ENCODE results near the gene MED9.

Gene MED9

DNA sequence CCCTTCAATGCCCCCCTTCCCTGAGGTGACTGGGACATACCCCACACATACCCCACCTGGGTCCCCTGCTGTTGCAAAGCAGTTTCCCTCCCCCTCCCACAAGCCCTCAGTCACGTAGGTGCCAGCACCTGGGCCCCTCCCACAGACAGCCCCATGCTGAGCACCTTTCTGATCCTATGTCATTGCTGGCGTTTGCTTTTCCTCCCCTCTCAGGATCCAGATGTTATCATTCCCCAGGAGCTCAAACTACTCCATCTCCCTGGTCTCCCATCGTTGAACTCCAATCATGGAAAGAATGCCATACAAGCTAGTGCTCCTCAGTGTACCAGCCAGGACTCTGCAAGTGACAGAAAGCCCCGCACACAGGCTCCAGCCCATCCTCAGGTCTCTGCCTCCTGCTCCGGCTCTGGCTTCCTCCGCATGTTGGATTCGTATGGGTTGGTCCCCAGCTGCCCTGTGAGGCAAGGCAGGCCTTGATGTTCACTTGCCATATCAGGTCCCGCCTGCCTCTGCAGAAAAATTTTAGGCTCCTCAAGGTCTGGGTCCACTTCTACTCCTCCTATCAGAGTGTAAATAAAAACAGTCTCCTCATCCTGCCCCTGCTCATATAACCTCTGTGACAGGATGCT lies 31.4 kb upstream of the MED9 start:
- H4K8ac ChIP-seq (ENCODE audit: low read depth, low read length), result no peak overlapping the region
- H3K14ac ChIP-seq (ENCODE audit: low read length), result no peak overlapping the region
- no peak overlapping the region for H3K18ac ChIP-seq (ENCODE audit: low read length)
- no peak overlapping the region for H3K27ac ChIP-seq (replicated peaks; ENCODE audit: low read length)
- H3K23ac ChIP-seq (ENCODE audit: low read depth, low read length, poor library complexity), result no peak overlapping the region
- H4K91ac ChIP-seq (ENCODE audit: low read depth, low read length, poor library complexity), result no peak overlapping the region
- peaks cover 2 to 5% of the 10 kb centered on the region in 2 donors for H3K4me1 ChIP-seq (ENCODE audit: control insufficient read depth in 2 of 2, insufficient read depth in 1 of 2, low read depth in 1 of 2, low read length in 2 of 2)
- peaks cover 0 to 7% (median 0%) of the 10 kb centered on the region in 3 experiments for H3K27me3 ChIP-seq (ENCODE audit: control insufficient read depth in 3 of 3, insufficient read depth in 3 of 3, low read depth in 1 of 3, low read length in 3 of 3)
- no peak overlapping the region for H3K9ac ChIP-seq (ENCODE audit: low read depth, low read length, poor library complexity)
- H3K4me2 ChIP-seq (ENCODE audit: insufficient read depth, low read length, poor library complexity, severe bottlenecking), result no peak overlapping the region
- no CpG with 5 or more reads among the region's 8 CpGs for WGBS, 2 donors (ENCODE audit: extremely low coverage in 2 of 2, insufficient read length in 2 of 2, insufficient replicate concordance in 1 of 2)
- no peak overlapping the region for H2AFZ ChIP-seq (ENCODE audit: low read length)
- DNase-seq (ENCODE audit: low spot score), result no peak
- peak overlapping the region; percentile 41 for H2AK5ac ChIP-seq (ENCODE audit: low read depth, low read length)
- no peak overlapping the region for H3K4me3 ChIP-seq (ENCODE audit: low read length in 2 of 2)
- H2BK120ac ChIP-seq (ENCODE audit: low read depth, low read length), result no peak overlapping the region
- no peak overlapping the region for H2BK12ac ChIP-seq (ENCODE audit: low read length)
- no peak overlapping the region for H3K4ac ChIP-seq (ENCODE audit: low read length)
- H2BK5ac ChIP-seq (ENCODE audit: low read length), result no peak overlapping the region
- H2BK15ac ChIP-seq (ENCODE audit: low read length), result no peak overlapping the region
- no peaks in the 10 kb centered on the region for H3K79me1 ChIP-seq (ENCODE audit: low read depth, low read length)
- no peaks in the 10 kb centered on the region for H3K36me3 ChIP-seq (replicated peaks in 1 of 2; ENCODE audit: control insufficient read depth in 2 of 2, insufficient read depth in 2 of 2, low read length in 2 of 2)
- peaks cover 2 to 5% of the 10 kb centered on the region in 2 donors for H3K9me3 ChIP-seq (replicated peaks in 1 of 2; ENCODE audit: control insufficient read depth in 2 of 2, insufficient read depth in 1 of 2, low read depth in 1 of 2, low read length in 2 of 2)

DNA sequence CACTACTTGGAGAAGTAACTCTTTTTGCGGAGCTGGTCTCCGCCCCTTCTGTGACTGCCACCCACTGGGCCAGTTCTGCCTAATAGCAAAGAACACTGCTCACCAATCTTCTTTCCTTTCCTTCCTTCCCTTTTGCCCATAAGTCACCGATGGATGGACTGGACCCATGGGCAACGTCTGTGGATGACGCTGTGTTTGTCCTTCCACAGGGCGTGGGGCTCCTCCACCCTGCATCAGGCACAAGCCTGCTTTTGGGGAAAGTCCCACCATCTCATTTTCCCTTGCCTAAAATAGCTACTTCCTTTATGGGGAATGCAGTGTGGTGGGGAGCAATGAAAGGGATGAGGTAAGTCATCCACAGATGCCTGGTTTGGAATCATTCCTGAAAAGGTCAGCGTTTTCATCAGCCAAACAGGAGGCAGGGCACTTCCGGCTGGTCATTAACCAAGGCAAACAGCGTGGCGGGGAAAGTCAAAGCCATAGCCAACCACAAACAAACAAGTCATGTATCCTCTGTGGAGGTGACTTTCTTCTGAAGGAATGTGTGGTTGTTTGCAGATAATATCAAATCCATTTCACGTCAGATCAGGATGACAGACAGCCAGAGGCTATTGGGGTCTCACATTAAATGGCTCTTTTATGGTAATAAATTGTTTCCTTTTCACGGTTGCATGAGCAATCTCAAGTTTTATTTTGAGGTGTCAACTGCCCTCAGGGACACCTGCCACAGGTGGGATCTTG lies 30.7 kb upstream of the MED9 start:
- Histone ChIP-seq H2BK12ac (ENCODE audit: low read length) (no peak overlapping the region), H3K9me3 (replicated peaks in 1 of 2; ENCODE audit: control insufficient read depth in 2 of 2, insufficient read depth in 1 of 2, low read depth in 1 of 2, low read length in 2 of 2) (peaks cover 2 to 5% of the 10 kb centered on the region in 2 donors), H3K4me2 (ENCODE audit: insufficient read depth, low read length, poor library complexity, severe bottlenecking) (no peak overlapping the region), H2BK120ac (ENCODE audit: low read depth, low read length) (no peak overlapping the region), H3K9ac (ENCODE audit: low read depth, low read length, poor library complexity) (no peak overlapping the region), H4K8ac (ENCODE audit: low read depth, low read length) (no peak overlapping the region), H3K79me1 (ENCODE audit: low read depth, low read length) (no peaks in the 10 kb centered on the region), H3K4me1 (ENCODE audit: control insufficient read depth in 2 of 2, insufficient read depth in 1 of 2, low read depth in 1 of 2, low read length in 2 of 2) (peaks cover 2 to 5% of the 10 kb centered on the region in 2 donors), H3K4ac (ENCODE audit: low read length) (no peak overlapping the region), H2AFZ (ENCODE audit: low read length) (peak overlapping the region; percentile 16), H3K36me3 (replicated peaks in 1 of 2; ENCODE audit: control insufficient read depth in 2 of 2, insufficient read depth in 2 of 2, low read length in 2 of 2) (no peaks in the 10 kb centered on the region), H2BK5ac (ENCODE audit: low read length) (no peak overlapping the region), H3K18ac (ENCODE audit: low read length) (no peak overlapping the region), H4K91ac (ENCODE audit: low read depth, low read length, poor library complexity) (no peak overlapping the region), H3K23ac (ENCODE audit: low read depth, low read length, poor library complexity) (no peak overlapping the region), H3K14ac (ENCODE audit: low read length) (no peak overlapping the region), H2AK5ac (ENCODE audit: low read depth, low read length) (no peak overlapping the region), H3K27ac (replicated peaks; ENCODE audit: low read length) (no peak overlapping the region), H3K4me3 (ENCODE audit: low read length in 2 of 2) (no peak overlapping the region), H2BK15ac (ENCODE audit: low read length) (no peak overlapping the region), H3K27me3 (ENCODE audit: control insufficient read depth in 3 of 3, insufficient read depth in 3 of 3, low read depth in 1 of 3, low read length in 3 of 3) (peaks cover 0 to 12% (median 0%) of the 10 kb centered on the region in 3 experiments)
- DNase-seq (ENCODE audit: low spot score), result no peak
- WGBS, 2 donors (ENCODE audit: extremely low coverage in 2 of 2, insufficient read length in 2 of 2, insufficient replicate concordance in 1 of 2), result no CpG with 5 or more reads among the region's 12 CpGs

DNA sequence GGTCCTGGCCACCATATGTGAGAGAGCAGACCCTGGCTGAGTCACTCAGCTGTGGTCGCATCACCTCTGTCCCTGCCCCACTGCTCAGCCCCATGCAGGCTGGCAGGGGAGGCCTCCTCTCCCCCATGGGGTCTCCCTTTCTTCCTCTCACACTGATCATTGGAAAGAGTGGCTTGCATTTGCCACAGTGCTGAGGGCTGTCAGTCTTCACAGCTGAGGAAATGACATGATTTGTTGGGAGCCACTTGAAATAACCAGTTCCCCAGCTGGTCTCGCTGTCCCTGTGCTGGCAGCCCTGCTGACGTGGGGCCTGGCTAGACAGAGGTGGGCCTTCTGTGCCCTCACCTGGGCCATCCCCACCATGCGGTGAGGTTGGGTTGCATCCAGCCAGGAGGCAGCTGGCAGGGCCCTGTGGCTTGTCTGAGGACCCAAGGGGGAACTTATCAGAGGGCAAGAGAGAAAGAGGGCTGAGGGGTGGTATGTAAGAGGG lies 30.1 kb upstream of the MED9 start:
- H2BK5ac ChIP-seq (ENCODE audit: low read length), result no peak overlapping the region
- no peak overlapping the region for H2BK15ac ChIP-seq (ENCODE audit: low read length)
- no peak overlapping the region for H3K23ac ChIP-seq (ENCODE audit: low read depth, low read length, poor library complexity)
- H2BK120ac ChIP-seq (ENCODE audit: low read depth, low read length), result no peak overlapping the region
- H3K9me3 ChIP-seq (replicated peaks in 1 of 2; ENCODE audit: control insufficient read depth in 2 of 2, insufficient read depth in 1 of 2, low read depth in 1 of 2, low read length in 2 of 2), result peaks cover 2 to 5% of the 10 kb centered on the region in 2 donors
- WGBS, 2 donors (ENCODE audit: extremely low coverage in 2 of 2, insufficient read length in 2 of 2, insufficient replicate concordance in 1 of 2), result no CpG with 5 or more reads among the region's 4 CpGs
- H2AFZ ChIP-seq (ENCODE audit: low read length), result no peak overlapping the region
- H3K4ac ChIP-seq (ENCODE audit: low read length), result no peak overlapping the region
- no peak overlapping the region for H2BK12ac ChIP-seq (ENCODE audit: low read length)
- no peaks in the 10 kb centered on the region for H3K79me1 ChIP-seq (ENCODE audit: low read depth, low read length)
- H4K91ac ChIP-seq (ENCODE audit: low read depth, low read length, poor library complexity), result no peak overlapping the region
- no peak overlapping the region for H3K4me3 ChIP-seq (ENCODE audit: low read length in 2 of 2)
- no peak for DNase-seq (ENCODE audit: low spot score)
- H3K18ac ChIP-seq (ENCODE audit: low read length), result peak overlapping the region; percentile 15
- H3K27ac ChIP-seq (replicated peaks; ENCODE audit: low read length), result no peak overlapping the region
- H3K27me3 ChIP-seq (ENCODE audit: control insufficient read depth in 3 of 3, insufficient read depth in 3 of 3, low read depth in 1 of 3, low read length in 3 of 3), result peaks cover 0 to 12% (median 0%) of the 10 kb centered on the region in 3 experiments
- H3K4me1 ChIP-seq (ENCODE audit: control insufficient read depth in 2 of 2, insufficient read depth in 1 of 2, low read depth in 1 of 2, low read length in 2 of 2), result peaks cover 2 to 3% of the 10 kb centered on the region in 2 donors
- H3K14ac ChIP-seq (ENCODE audit: low read length), result no peak overlapping the region
- no peaks in the 10 kb centered on the region for H3K36me3 ChIP-seq (replicated peaks in 1 of 2; ENCODE audit: control insufficient read depth in 2 of 2, insufficient read depth in 2 of 2, low read length in 2 of 2)
- no peak overlapping the region for H2AK5ac ChIP-seq (ENCODE audit: low read depth, low read length)
- no peak overlapping the region for H3K9ac ChIP-seq (ENCODE audit: low read depth, low read length, poor library complexity)
- H4K8ac ChIP-seq (ENCODE audit: low read depth, low read length), result no peak overlapping the region
- no peak overlapping the region for H3K4me2 ChIP-seq (ENCODE audit: insufficient read depth, low read length, poor library complexity, severe bottlenecking)

DNA sequence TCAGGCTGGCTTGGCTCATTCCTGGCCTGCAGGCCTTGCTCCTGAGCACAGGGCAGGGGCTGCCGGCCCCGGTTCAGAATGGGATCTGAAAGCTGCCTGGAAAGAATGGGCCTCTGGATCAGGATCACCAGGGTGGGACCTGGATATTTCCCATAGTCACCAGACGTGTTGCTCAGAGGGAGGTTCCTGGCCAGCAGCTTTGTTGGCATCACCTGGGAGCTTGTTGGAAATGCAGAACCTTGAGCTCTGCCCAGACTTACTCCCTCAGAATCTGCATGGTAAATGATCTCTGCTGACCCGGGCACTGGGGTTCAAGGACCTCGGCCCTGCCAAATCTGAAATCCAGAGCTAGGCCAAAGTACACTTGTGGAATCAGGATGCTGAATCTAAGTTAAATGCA lies 29.5 kb upstream of the MED9 start:
- Histone ChIP-seq H4K8ac (ENCODE audit: low read depth, low read length) (no peak overlapping the region), H3K9me3 (replicated peaks in 1 of 2; ENCODE audit: control insufficient read depth in 2 of 2, insufficient read depth in 1 of 2, low read depth in 1 of 2, low read length in 2 of 2) (peaks cover 2 to 5% of the 10 kb centered on the region in 2 donors), H3K79me1 (ENCODE audit: low read depth, low read length) (no peaks in the 10 kb centered on the region), H2AFZ (ENCODE audit: low read length) (no peak overlapping the region), H2BK12ac (ENCODE audit: low read length) (no peak overlapping the region), H3K4ac (ENCODE audit: low read length) (no peak overlapping the region), H3K4me1 (ENCODE audit: control insufficient read depth in 2 of 2, insufficient read depth in 1 of 2, low read depth in 1 of 2, low read length in 2 of 2) (peaks cover 2 to 3% of the 10 kb centered on the region in 2 donors), H3K27me3 (ENCODE audit: control insufficient read depth in 3 of 3, insufficient read depth in 3 of 3, low read depth in 1 of 3, low read length in 3 of 3) (peaks cover 0 to 12% (median 0%) of the 10 kb centered on the region in 3 experiments), H3K4me2 (ENCODE audit: insufficient read depth, low read length, poor library complexity, severe bottlenecking) (no peak overlapping the region), H2AK5ac (ENCODE audit: low read depth, low read length) (no peak overlapping the region), H3K36me3 (replicated peaks in 1 of 2; ENCODE audit: control insufficient read depth in 2 of 2, insufficient read depth in 2 of 2, low read length in 2 of 2) (no peaks in the 10 kb centered on the region), H2BK5ac (ENCODE audit: low read length) (no peak overlapping the region), H2BK15ac (ENCODE audit: low read length) (no peak overlapping the region), H3K14ac (ENCODE audit: low read length) (no peak overlapping the region), H3K4me3 (ENCODE audit: low read length in 2 of 2) (no peak overlapping the region), H3K27ac (replicated peaks; ENCODE audit: low read length) (no peak overlapping the region), H3K23ac (ENCODE audit: low read depth, low read length, poor library complexity) (no peak overlapping the region), H4K91ac (ENCODE audit: low read depth, low read length, poor library complexity) (no peak overlapping the region), H2BK120ac (ENCODE audit: low read depth, low read length) (no peak overlapping the region), H3K9ac (ENCODE audit: low read depth, low read length, poor library complexity) (no peak overlapping the region), H3K18ac (ENCODE audit: low read length) (no peak overlapping the region)
- DNase-seq (ENCODE audit: low spot score), result no peak
- no CpG with 5 or more reads among the region's 5 CpGs for WGBS, 2 donors (ENCODE audit: extremely low coverage in 2 of 2, insufficient read length in 2 of 2, insufficient replicate concordance in 1 of 2)
